Measurements from ENCODE around the gene KIFAP3. TPM values are rescaled to one million over a fixed set of nuclear protein-coding genes. Genes with fewer than 3 reads are reported as not detected.

Gene KIFAP3
- total RNA-seq, 6 experiments from 2014 or later = 5.9 to 9.2 (median 8.0) TPM

DNA sequence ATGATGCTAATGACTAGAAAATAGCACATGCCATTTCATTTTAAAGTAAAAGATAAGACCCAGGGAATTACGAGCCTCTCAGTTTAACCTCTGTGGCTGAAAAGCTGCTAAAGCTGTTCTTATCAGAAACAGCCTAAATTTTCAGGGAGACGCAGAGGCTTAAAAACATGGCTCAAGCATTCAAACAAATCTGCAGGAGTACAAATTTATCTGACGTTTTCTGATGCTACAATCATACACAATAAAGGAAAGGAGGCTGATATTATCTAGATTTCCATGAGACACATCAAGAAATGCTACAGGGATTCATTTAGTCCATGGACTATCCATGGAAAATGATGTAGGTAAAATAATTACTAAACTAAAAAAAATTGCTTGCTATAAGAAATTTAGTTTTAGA lies 115.5 kb downstream of the KIFAP3 start:
- Histone ChIP-seq H3K36me3 (peaks cover 0 to 4% (median 0%) of the 10 kb centered on the region in 4 donors), H3K4me1 (no peaks in the 10 kb centered on the region), H3K9me3 (no peaks in the 10 kb centered on the region), H3K4me3 (no peak overlapping the region), H3K27ac (no peak overlapping the region), H3K27me3 (no peaks in the 10 kb centered on the region)
- ATAC-seq = no peak
- intact Hi-C loops (cut with DNase I) = no loop called here
- DNase-seq = no peak
- TF ChIP-seq, protein P1, sequence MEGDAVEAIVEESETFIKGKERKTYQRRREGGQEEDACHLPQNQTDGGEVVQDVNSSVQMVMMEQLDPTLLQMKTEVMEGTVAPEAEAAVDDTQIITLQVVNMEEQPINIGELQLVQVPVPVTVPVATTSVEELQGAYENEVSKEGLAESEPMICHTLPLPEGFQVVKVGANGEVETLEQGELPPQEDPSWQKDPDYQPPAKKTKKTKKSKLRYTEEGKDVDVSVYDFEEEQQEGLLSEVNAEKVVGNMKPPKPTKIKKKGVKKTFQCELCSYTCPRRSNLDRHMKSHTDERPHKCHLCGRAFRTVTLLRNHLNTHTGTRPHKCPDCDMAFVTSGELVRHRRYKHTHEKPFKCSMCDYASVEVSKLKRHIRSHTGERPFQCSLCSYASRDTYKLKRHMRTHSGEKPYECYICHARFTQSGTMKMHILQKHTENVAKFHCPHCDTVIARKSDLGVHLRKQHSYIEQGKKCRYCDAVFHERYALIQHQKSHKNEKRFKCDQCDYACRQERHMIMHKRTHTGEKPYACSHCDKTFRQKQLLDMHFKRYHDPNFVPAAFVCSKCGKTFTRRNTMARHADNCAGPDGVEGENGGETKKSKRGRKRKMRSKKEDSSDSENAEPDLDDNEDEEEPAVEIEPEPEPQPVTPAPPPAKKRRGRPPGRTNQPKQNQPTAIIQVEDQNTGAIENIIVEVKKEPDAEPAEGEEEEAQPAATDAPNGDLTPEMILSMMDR (IDR thresholded peaks at IDR 0.05) = no peak
- no peak for TF ChIP-seq POLR2A (IDR thresholded peaks at IDR 0.05)
- 81% methylated on average over 3 of the region's 3 CpGs for WGBS (ENCODE audit: insufficient coverage, low coverage, low lambda C conversion rate, missing lambda C conversion rate)

- no peak overlapping the region for H3K27ac ChIP-seq
- H3K4me1 ChIP-seq = no peaks in the 10 kb centered on the region
- intact Hi-C loops (cut with DNase I) = no loop called here
- no peak for TF ChIP-seq POLR2A (IDR thresholded peaks at IDR 0.05)
- TF ChIP-seq, protein P1 (IDR thresholded peaks at IDR 0.05) = no peak
- H3K27me3 ChIP-seq = no peaks in the 10 kb centered on the region
- no peak for DNase-seq
- H3K36me3 ChIP-seq = peaks cover 0 to 4% (median 0%) of the 10 kb centered on the region in 4 donors
- H3K9me3 ChIP-seq = no peaks in the 10 kb centered on the region
- WGBS (ENCODE audit: insufficient coverage, low coverage, low lambda C conversion rate, missing lambda C conversion rate) = 93% methylated on average over 2 of the region's 3 CpGs
- H3K4me3 ChIP-seq = no peak overlapping the region
- no peak for ATAC-seq
Measured at GRCh38 chr1:169957884-169958283, 116.6 kb downstream of the KIFAP3 start.

- ATAC-seq = no peak
- no peaks in the 10 kb centered on the region for H3K36me3 ChIP-seq
- 95% methylated on average over 1 of the region's 1 CpG for WGBS (ENCODE audit: insufficient coverage, low coverage, low lambda C conversion rate, missing lambda C conversion rate)
- TF ChIP-seq, protein P1 (IDR thresholded peaks at IDR 0.05) = no peak
- TF ChIP-seq POLR2A (IDR thresholded peaks at IDR 0.05) = no peak
- no peaks in the 10 kb centered on the region for H3K27me3 ChIP-seq
- no peak overlapping the region for H3K4me3 ChIP-seq
- no peak for DNase-seq
- H3K27ac ChIP-seq = no peak overlapping the region
- intact Hi-C loops (cut with DNase I) = no loop called here
- no peaks in the 10 kb centered on the region for H3K4me1 ChIP-seq
- peaks cover 0 to 2% (median 0%) of the 10 kb centered on the region in 4 donors for H3K9me3 ChIP-seq
Measured at GRCh38 chr1:169951108-169951507, 123.4 kb downstream of the KIFAP3 start.

GRCh38 chr1:169949139-169949538 lies 125.4 kb downstream of the KIFAP3 start:
- Histone ChIP-seq H3K4me3 (no peak overlapping the region), H3K9me3 (peaks cover 0 to 2% (median 0%) of the 10 kb centered on the region in 4 donors), H3K27ac (no peak overlapping the region), H3K36me3 (no peaks in the 10 kb centered on the region), H3K27me3 (no peaks in the 10 kb centered on the region), H3K4me1 (no peaks in the 10 kb centered on the region)
- TF ChIP-seq, protein P1 (IDR thresholded peaks at IDR 0.05) = no peak
- TF ChIP-seq POLR2A (IDR thresholded peaks at IDR 0.05) = no peak
- DNase-seq = no peak
- no peak for ATAC-seq
- intact Hi-C loops (cut with DNase I) = no loop called here

DNA sequence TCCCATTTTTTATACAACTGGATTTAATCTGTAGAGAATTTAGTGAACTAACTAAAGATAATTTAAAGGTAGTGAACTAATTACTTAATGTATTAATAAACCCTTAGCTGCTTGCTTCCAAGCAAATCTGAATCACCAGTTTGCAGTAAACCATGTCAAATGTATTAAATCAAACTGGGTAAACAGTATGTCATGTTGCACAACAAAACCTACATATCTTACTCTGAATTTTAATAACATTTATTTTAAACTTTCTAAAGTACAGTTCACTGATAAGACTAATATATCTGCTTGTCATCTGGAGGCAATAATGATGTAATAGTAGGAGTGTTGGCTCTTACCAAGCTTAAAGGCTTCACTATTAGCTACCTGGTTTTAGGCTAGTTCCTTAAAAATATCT lies 128.3 kb downstream of the KIFAP3 start:
- intact Hi-C loops (cut with DNase I) = no loop called here
- DNase-seq = no peak
- TF ChIP-seq, protein P1 (IDR thresholded peaks at IDR 0.05) = no peak
- TF ChIP-seq POLR2A (IDR thresholded peaks at IDR 0.05) = no peak
- H3K4me3 ChIP-seq = no peak overlapping the region
- H3K27me3 ChIP-seq = no peaks in the 10 kb centered on the region
- H3K27ac ChIP-seq = no peak overlapping the region
- H3K36me3 ChIP-seq = no peaks in the 10 kb centered on the region
- H3K9me3 ChIP-seq = peaks cover 0 to 2% (median 0%) of the 10 kb centered on the region in 4 donors
- no peaks in the 10 kb centered on the region for H3K4me1 ChIP-seq
- no peak for ATAC-seq
